Gastrocnemius medialis (tissue), 4 donors: ENCODE measurements around the gene SLC5A4. TPM values are rescaled to one million over a fixed set of nuclear protein-coding genes. Genes with fewer than 3 reads are reported as not detected.
A peak's percentile ranks its signal among the peaks of the same experiment; 100 is the strongest.

ENCODE experiments used
- ATAC-seq, 2 donors: fragments of 150-250 bp; one replicate each; pipeline ENCODE4 v1.9.1; 2016
- DNase-seq, 2 donors: peaks; one replicate each; pipeline ENCODE4 v3.0.0-alpha.2; 2019
- H3K27ac ChIP-seq, 4 donors: fragments of 200-600 bp; sonication (generic); 1 replicate in 1 of 4; 2 replicates in 3 of 4; pipeline ENCODE4 v1.5.1; 2016 to 2018; ENCODE audit warnings: mild to moderate bottlenecking in 2 of 4, moderate library complexity in 1 of 4
- H3K27me3 ChIP-seq, 3 donors: fragments of 200-600 bp; sonication (generic) in 2 of 3; 1 replicate in 1 of 3; 2 replicates in 2 of 3; pipeline versions ENCODE4 v1.5.1 to v1.6.0; 2016 to 2019; ENCODE audit warnings: mild to moderate bottlenecking in 1 of 3, moderate library complexity in 1 of 3
- H3K36me3 ChIP-seq, 2 donors: fragments of 200-600 bp; sonication (generic) in 1 of 2; one replicate each; pipeline ENCODE4 v1.5.1; 2017 to 2018
- H3K4me1 ChIP-seq, 2 donors: fragments of 200-600 bp; sonication (generic) in 1 of 2; one replicate each; pipeline ENCODE4 v1.5.1; 2016 to 2017; ENCODE audit warnings: mild to moderate bottlenecking in 2 of 2
- H3K4me3 ChIP-seq, 4 donors: fragments of 200-600 bp; sonication (generic) in 3 of 4; 1 replicate in 1 of 4; 2 replicates in 3 of 4; pipeline ENCODE4 v1.5.1; 2016 to 2019; ENCODE audit warnings: mild to moderate bottlenecking in 2 of 4
- H3K9me3 ChIP-seq, 3 donors: fragments of 200-600 bp; sonication (generic) in 2 of 3; 1 replicate in 1 of 3; 2 replicates in 2 of 3; pipeline ENCODE4 v1.5.1; 2016 to 2019
- POLR2A ChIP-seq, 2 donors: fragments of 450-650 bp; IDR thresholded peaks; one replicate each; pipeline ENCODE4 v1.6.1; 2017; ENCODE audit warnings: antibody characterized with exemption in 2 of 2, mild to moderate bottlenecking in 2 of 2, moderate library complexity in 2 of 2
- in situ Hi-C, 4 donors: fragments of 200-750 bp; cut with MboI; loops; one replicate each; pipeline versions ENCODE4 v1.15.0 to v1.8.0; 2017; ENCODE audit warnings: low sequenced_read_pairs in 4 of 4
- intact Hi-C: fragments of 100-400 bp; cut with DNase I; formaldehyde crosslinking; loops from one replicate; pipeline ENCODE4 v1.15.1; 2023; ENCODE audit warnings: low total_unique reads
- total RNA-seq, 4 donors: library from RNA; depleted of rRNA; stranded (reverse); fragments of >200 nt; gene quantifications; one replicate each; pipeline versions ENCODE4 v1.1.0 to v1.2.3, GENCODE V29; 2016
- TF ChIP-seq, protein P1 (sequence below), 5 experiments: fragments of 450-650 bp in 3 of 5; fragments of 200-600 bp in 2 of 5; sonication (generic) in 2 of 5; IDR thresholded peaks in 4 of 5; conservative IDR thresholded peaks in 1 of 5; 1 replicate in 4 of 5; 2 replicates in 1 of 5; pipeline ENCODE4 v1.5.1; 2016 to 2019; ENCODE audit warnings: antibody characterized with exemption in 5 of 5, mild to moderate bottlenecking in 3 of 5, moderate library complexity in 3 of 5

Gene SLC5A4
- total RNA-seq, 4 donors from 2014 or later, result 0.18 TPM; not detected in 3

DNA sequence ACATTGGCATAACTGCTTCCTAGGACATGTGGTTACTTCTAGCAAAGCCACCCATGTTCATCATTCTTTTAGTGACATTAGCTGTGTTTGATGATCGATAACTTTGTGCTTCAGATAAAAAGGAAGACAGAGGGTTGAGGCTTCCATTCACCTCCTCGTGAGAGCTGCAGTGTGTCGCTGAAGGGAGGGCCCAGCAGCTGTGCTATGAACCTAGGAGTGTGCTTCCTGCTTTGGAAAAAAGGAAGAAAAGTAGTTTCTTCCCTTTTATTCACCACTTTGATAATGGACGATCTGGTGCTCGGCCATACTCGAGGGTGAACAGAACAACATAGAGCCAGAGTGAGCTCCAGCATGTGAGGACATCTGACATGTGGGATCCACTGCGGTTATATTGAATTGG, 44.1 kb downstream of the SLC5A4 start:
- ATAC-seq, result no peak
- in situ Hi-C loops, result no loop called here

GRCh38 chr22:32208681-32209080, 46.5 kb downstream of the SLC5A4 start:
- ATAC-seq, result no peak
- Histone ChIP-seq H3K4me3 (no peak overlapping the region), H3K27ac (no peak overlapping the region), H3K9me3 (no peaks in the 10 kb centered on the region), H3K36me3 (no peaks in the 10 kb centered on the region), H3K4me1 (peaks cover 0 to 4% of the 10 kb centered on the region in 2 donors), H3K27me3 (peaks cover 6 to 17% (median 8%) of the 10 kb centered on the region in 3 donors)
- intact Hi-C loops, result no loop called here
- no peak for DNase-seq
- no peak for TF ChIP-seq POLR2A (IDR thresholded peaks at IDR 0.05)
- TF ChIP-seq, protein P1, sequence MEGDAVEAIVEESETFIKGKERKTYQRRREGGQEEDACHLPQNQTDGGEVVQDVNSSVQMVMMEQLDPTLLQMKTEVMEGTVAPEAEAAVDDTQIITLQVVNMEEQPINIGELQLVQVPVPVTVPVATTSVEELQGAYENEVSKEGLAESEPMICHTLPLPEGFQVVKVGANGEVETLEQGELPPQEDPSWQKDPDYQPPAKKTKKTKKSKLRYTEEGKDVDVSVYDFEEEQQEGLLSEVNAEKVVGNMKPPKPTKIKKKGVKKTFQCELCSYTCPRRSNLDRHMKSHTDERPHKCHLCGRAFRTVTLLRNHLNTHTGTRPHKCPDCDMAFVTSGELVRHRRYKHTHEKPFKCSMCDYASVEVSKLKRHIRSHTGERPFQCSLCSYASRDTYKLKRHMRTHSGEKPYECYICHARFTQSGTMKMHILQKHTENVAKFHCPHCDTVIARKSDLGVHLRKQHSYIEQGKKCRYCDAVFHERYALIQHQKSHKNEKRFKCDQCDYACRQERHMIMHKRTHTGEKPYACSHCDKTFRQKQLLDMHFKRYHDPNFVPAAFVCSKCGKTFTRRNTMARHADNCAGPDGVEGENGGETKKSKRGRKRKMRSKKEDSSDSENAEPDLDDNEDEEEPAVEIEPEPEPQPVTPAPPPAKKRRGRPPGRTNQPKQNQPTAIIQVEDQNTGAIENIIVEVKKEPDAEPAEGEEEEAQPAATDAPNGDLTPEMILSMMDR (IDR thresholded peaks at IDR 0.05 in 4 of 5, conservative IDR thresholded peaks at IDR 0.05 in 1 of 5), result no peak
- in situ Hi-C loops, result no loop called here

More for the DNA sequence above, 44.1 kb downstream of the SLC5A4 start:
- TF ChIP-seq, protein P1 (IDR thresholded peaks at IDR 0.05 in 4 of 5, conservative IDR thresholded peaks at IDR 0.05 in 1 of 5), result no peak
- no peak for TF ChIP-seq POLR2A (IDR thresholded peaks at IDR 0.05)
- Histone ChIP-seq H3K36me3 (no peaks in the 10 kb centered on the region), H3K27ac (no peak overlapping the region), H3K9me3 (no peaks in the 10 kb centered on the region), H3K27me3 (no peaks in the 10 kb centered on the region), H3K4me3 (no peak overlapping the region), H3K4me1 (no peaks in the 10 kb centered on the region)
- DNase-seq, result no peak
- intact Hi-C loops, result no loop called here

- Histone ChIP-seq H3K9me3 (no peaks in the 10 kb centered on the region), H3K27ac (no peak overlapping the region), H3K36me3 (no peaks in the 10 kb centered on the region), H3K27me3 (peaks cover 11 to 23% (median 15%) of the 10 kb centered on the region in 3 donors), H3K4me1 (peaks cover 0 to 5% of the 10 kb centered on the region in 2 donors), H3K4me3 (no peak overlapping the region)
- ATAC-seq (no peak), DNase-seq (no peak)
- in situ Hi-C loops, result no loop called here
- intact Hi-C loops, result no loop called here
- TF ChIP-seq, protein P1 (IDR thresholded peaks at IDR 0.05 in 4 of 5, conservative IDR thresholded peaks at IDR 0.05 in 1 of 5), result no peak
- TF ChIP-seq POLR2A (IDR thresholded peaks at IDR 0.05), result no peak
Observed at GRCh38 chr22:32207971-32208480, 47.1 kb downstream of the SLC5A4 start.

GRCh38 chr22:32206774-32207758, 48.1 kb downstream of the SLC5A4 start:
- in situ Hi-C loops (no loop called here), intact Hi-C loops (no loop called here)
- Histone ChIP-seq H3K36me3 (no peaks in the 10 kb centered on the region), H3K4me1 (peaks cover 0 to 5% of the 10 kb centered on the region in 2 donors), H3K9me3 (no peaks in the 10 kb centered on the region), H3K27ac (no peak overlapping the region), H3K27me3 (peaks cover 13 to 32% (median 19%) of the 10 kb centered on the region in 3 donors), H3K4me3 (no peak overlapping the region)
- TF ChIP-seq, protein P1 (IDR thresholded peaks at IDR 0.05 in 4 of 5, conservative IDR thresholded peaks at IDR 0.05 in 1 of 5), result peak in 4 of 5 experiments; percentile 14 to 38 (median 16)
- no peak for TF ChIP-seq POLR2A (IDR thresholded peaks at IDR 0.05)
- ATAC-seq (no peak), DNase-seq (no peak)
